Testis (tissue), 3 donors: ENCODE results near the gene SOHLH2. TPM values are rescaled to one million over a fixed set of nuclear protein-coding genes. Genes with fewer than 3 reads are reported as not detected.

ENCODE experiments used
- DNase-seq: peaks from one replicate; pipeline ENCODE4 v3.0.0-alpha.2; 2019
- H3K27ac ChIP-seq, 2 donors: fragments of 200-600 bp; sonication (generic); one replicate each; pipeline ENCODE4 v1.5.1; 2019
- H3K27me3 ChIP-seq: fragments of 200-600 bp; sonication (generic); one replicate; pipeline ENCODE4 v1.5.1; 2019
- H3K36me3 ChIP-seq: fragments of 200-600 bp; sonication (generic); one replicate; pipeline ENCODE4 v1.5.1; 2017; ENCODE audit warnings: low read depth; ENCODE audit errors: missing control alignments
- H3K4me1 ChIP-seq: fragments of 200-600 bp; sonication (generic); one replicate; pipeline ENCODE4 v1.5.1; 2019
- H3K4me3 ChIP-seq, 2 donors: fragments of 200-600 bp; sonication (generic); one replicate each; pipeline ENCODE4 v1.5.1; 2017 to 2019
- H3K9me3 ChIP-seq: fragments of 200-600 bp; sonication (generic); one replicate; pipeline ENCODE4 v1.5.1; 2017
- CTCF ChIP-seq, 3 experiments: fragments of 450-650 bp in 2 of 3; fragments of 200-600 bp in 1 of 3; sonication (generic) in 1 of 3; IDR thresholded peaks; one replicate each; pipeline ENCODE4 v1.5.1; 2016 to 2019; ENCODE audit warnings: antibody characterized with exemption in 3 of 3, mild to moderate bottlenecking in 2 of 3, moderate library complexity in 1 of 3
- POLR2A ChIP-seq: fragments of 450-650 bp; IDR thresholded peaks from one replicate; pipeline ENCODE4 v1.6.1; 2017; ENCODE audit warnings: antibody characterized with exemption, mild to moderate bottlenecking, moderate library complexity
- WGBS, 2 donors: methylation state at CpG; one replicate each; pipeline ENCODE4 v1.1.5; 2018; 5-methylcytosine and 5-hydroxymethylcytosine counted together
- intact Hi-C: fragments of 100-400 bp; cut with DNase I; formaldehyde crosslinking; loops from one replicate; pipeline ENCODE4 v1.15.1; 2023; ENCODE audit warnings: low total_unique reads
- polyA plus RNA-seq: library from polyadenylated mRNA; stranded (reverse); fragments of 350-450 nt; fragmentation: Illumina TruSeq; extraction: RNeasy Lipid Tissue Mini Kit (QIAGEN cat#74804); gene quantifications from one replicate; pipeline ENCODE4 v1.2.3, GENCODE V29; 2014; ENCODE audit warnings: low read depth, low replicate concordance; ENCODE audit not compliant: insufficient read depth
- total RNA-seq, 2 donors: library from RNA; depleted of rRNA; stranded (reverse); fragments of >200 nt; gene quantifications; one replicate each; pipeline ENCODE4 v1.2.3, GENCODE V29; 2016

The SOHLH2 gene
- total and polyA plus RNA-seq, 3 donors from 2014 or later, result 10.8 to 43.6 (median 17.9) TPM

- intact Hi-C loops, result no loop called here
- no peaks in the 10 kb centered on the region for H3K27me3 ChIP-seq
- no peaks in the 10 kb centered on the region for H3K9me3 ChIP-seq
- H3K27ac ChIP-seq, result no peak overlapping the region
- no peak for DNase-seq
- TF ChIP-seq CTCF (IDR thresholded peaks at IDR 0.05), result no peak
- no peak overlapping the region for H3K4me3 ChIP-seq
- H3K36me3 ChIP-seq, result no peaks in the 10 kb centered on the region
- no peaks in the 10 kb centered on the region for H3K4me1 ChIP-seq
These were observed 30.5 kb downstream of the SOHLH2 start for GRCh38 chr13:36183901-36184300.

GRCh38 chr13:36175621-36176020 lies 38.7 kb downstream of the SOHLH2 start:
- WGBS, 2 donors, result 79 to 85% methylated on average over 5 of the region's 5 CpGs
- H3K36me3 ChIP-seq, result no peaks in the 10 kb centered on the region
- no peak overlapping the region for H3K4me3 ChIP-seq
- H3K4me1 ChIP-seq, result no peaks in the 10 kb centered on the region
- no peaks in the 10 kb centered on the region for H3K9me3 ChIP-seq
- intact Hi-C loops, result no loop called here
- no peaks in the 10 kb centered on the region for H3K27me3 ChIP-seq
- DNase-seq, result no peak
- H3K27ac ChIP-seq, result no peak overlapping the region
- TF ChIP-seq POLR2A, result no peak

GRCh38 chr13:36174923-36175322 lies 39.4 kb downstream of the SOHLH2 start:
- TF ChIP-seq POLR2A (no peak), CTCF (IDR thresholded peaks at IDR 0.05) (no peak)
- Histone ChIP-seq H3K36me3 (no peaks in the 10 kb centered on the region), H3K4me3 (no peak overlapping the region), H3K27ac (no peak overlapping the region), H3K9me3 (no peaks in the 10 kb centered on the region), H3K4me1 (no peaks in the 10 kb centered on the region), H3K27me3 (no peaks in the 10 kb centered on the region)
- intact Hi-C loops, result no loop called here
- DNase-seq, result no peak
- WGBS, 2 donors, result 81 to 88% methylated on average over 7 of the region's 7 CpGs

- no peaks in the 10 kb centered on the region for H3K36me3 ChIP-seq
- H3K4me1 ChIP-seq, result no peaks in the 10 kb centered on the region
- H3K27ac ChIP-seq, result no peak overlapping the region
- no peaks in the 10 kb centered on the region for H3K9me3 ChIP-seq
- WGBS, 2 donors, result 80 to 88% methylated on average over 4 of the region's 4 CpGs
- no peak overlapping the region for H3K4me3 ChIP-seq
- no peak for DNase-seq
- TF ChIP-seq POLR2A (no peak), CTCF (IDR thresholded peaks at IDR 0.05) (no peak)
- H3K27me3 ChIP-seq, result no peaks in the 10 kb centered on the region
- intact Hi-C loops, result no loop called here
These were observed 40.6 kb downstream of the SOHLH2 start for GRCh38 chr13:36173571-36174322.

- DNase-seq, result no peak
- H3K4me1 ChIP-seq, result peaks cover 4% of the 10 kb centered on the region
- H3K36me3 ChIP-seq, result no peaks in the 10 kb centered on the region
- no peak overlapping the region for H3K4me3 ChIP-seq
- H3K27ac ChIP-seq, result no peak overlapping the region
- no peaks in the 10 kb centered on the region for H3K27me3 ChIP-seq
- no peak for TF ChIP-seq POLR2A
- TF ChIP-seq CTCF (IDR thresholded peaks at IDR 0.05), result no peak
- no peaks in the 10 kb centered on the region for H3K9me3 ChIP-seq
- intact Hi-C loops, result no loop called here
- 89 to 94% methylated on average over 5 of the region's 5 CpGs for WGBS, 2 donors
These were observed 48.3 kb downstream of the SOHLH2 start for GRCh38 chr13:36166046-36166445.
